ENCODE measurements around the gene SP5.
"Not testable (repeated sequence)": the region's sequence is repeated elsewhere in the genome, so short reads cannot be mapped to it uniquely, and the experiment has no call there.

SP5 gene

GRCh38 chr2:170711774-170712652 is 3.1 kb upstream of the SP5 start:
- DNase-seq = no peak

GRCh38 chr2:170712653-170713542 is 2.2 kb upstream of the SP5 start:
- DNase-seq = no peak

GRCh38 chr2:170713543-170714380 is 1.4 kb upstream of the SP5 start:
- DNase-seq = no peak

- DNase-seq = no peak
Measured at GRCh38 chr2:170714381-170715061, 616 bp upstream of the SP5 start.

- no peak for DNase-seq
Measured at GRCh38 chr2:170715932-170716777, 1.0 kb downstream of the SP5 start.

GRCh38 chr2:170716851-170717598 is 1.9 kb downstream of the SP5 start:
- no peak for DNase-seq

GRCh38 chr2:170717599-170717963 is 2.4 kb downstream of the SP5 start:
- no peak for DNase-seq

GRCh38 chr2:170717991-170718589 is 3.0 kb downstream of the SP5 start:
- no peak for DNase-seq

- DNase-seq = no peak
Measured at GRCh38 chr2:170719810-170720209, 4.7 kb downstream of the SP5 start.

GRCh38 chr2:170721678-170722077 is 6.5 kb downstream of the SP5 start:
- DNase-seq = no peak

- DNase-seq = no peak
Measured at GRCh38 chr2:170722301-170722700, 7.2 kb downstream of the SP5 start.

GRCh38 chr2:170723446-170723958 is 8.4 kb downstream of the SP5 start:
- no peak for DNase-seq

- no peak for DNase-seq
Measured at GRCh38 chr2:170733798-170734600, 18.9 kb downstream of the SP5 start.

- DNase-seq = not testable (repeated sequence)
Measured at GRCh38 chr2:170734601-170735000, 19.5 kb downstream of the SP5 start.

GRCh38 chr2:170736628-170737027 is 21.5 kb downstream of the SP5 start:
- no peak for DNase-seq

- no peak for DNase-seq
Measured at GRCh38 chr2:170737406-170737805, 22.3 kb downstream of the SP5 start.

GRCh38 chr2:170737821-170738220 is 22.7 kb downstream of the SP5 start:
- DNase-seq = no peak

GRCh38 chr2:170739048-170739447 is 23.9 kb downstream of the SP5 start:
- peak; percentile 13 to 77 for DNase-seq

GRCh38 chr2:170739507-170740046 is 24.4 kb downstream of the SP5 start:
- DNase-seq = no peak

Data from SW 1271 (cell line).